Stimulated activated CD8-positive, alpha-beta memory T cell treated with anti-CD3 and anti-CD28 coated beads, Interleukin-4, amount 100 ng/mL, for 48 hours (primary cell): Measurements from ENCODE around the gene NRAP.

Experiments
- DNase-seq: peaks from one replicate; pipeline ENCODE4 v3.0.0-alpha.2; 2020

NRAP gene

DNA sequence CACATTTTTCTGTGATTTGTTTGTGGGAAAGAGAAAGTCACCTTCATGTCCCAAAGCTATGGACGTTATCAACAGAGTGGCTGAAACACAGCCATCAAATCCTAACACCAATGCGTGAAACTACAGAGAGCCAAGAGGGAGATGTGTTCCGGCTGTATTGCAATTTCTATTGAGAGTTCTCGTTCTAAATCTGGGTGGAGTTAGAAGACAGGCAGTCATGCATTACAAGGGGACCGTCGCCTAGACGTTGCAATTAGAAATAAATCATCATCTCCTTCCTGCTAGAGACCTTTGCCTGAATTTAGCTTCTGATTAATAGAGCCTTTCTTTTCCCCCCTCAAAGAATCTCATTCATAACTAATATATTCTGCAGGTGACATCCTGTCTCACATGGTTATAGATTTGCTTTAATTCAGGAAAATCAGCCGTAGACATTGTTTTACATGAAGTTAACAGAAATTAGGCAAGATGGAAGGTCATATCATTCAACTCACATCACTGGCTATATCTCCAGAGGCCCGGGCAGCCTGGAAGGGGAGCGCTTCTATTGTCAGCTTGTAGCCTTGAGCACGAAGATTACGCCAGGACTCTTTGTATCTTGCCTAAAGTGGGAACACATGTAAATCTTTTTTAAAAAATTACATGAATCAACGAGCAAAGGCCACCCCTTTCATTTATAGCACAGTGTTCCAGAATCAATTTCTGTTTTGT is 58.4 kb downstream of the NRAP start:
- DNase-seq: no peak

DNA sequence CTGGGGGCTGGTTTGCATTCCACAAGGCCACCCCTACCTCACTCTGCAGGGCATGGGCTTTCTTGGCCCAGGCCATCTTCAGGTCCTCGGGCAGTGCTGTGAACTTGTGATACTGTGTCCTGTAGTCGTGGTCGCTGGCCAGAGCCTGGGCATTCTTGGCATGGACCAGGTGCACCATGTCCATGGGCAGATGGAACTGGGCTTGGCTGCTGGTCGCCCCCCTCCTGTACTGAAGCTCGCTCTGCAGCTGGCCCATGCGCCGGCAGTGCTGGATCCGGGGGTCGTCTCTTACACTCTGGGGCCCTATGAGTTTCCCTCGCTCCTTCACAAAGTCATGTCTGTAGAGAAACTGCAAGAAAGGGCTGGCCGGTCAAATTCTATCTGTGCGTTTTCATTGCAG is 59.3 kb downstream of the NRAP start:
- no peak for DNase-seq

DNA sequence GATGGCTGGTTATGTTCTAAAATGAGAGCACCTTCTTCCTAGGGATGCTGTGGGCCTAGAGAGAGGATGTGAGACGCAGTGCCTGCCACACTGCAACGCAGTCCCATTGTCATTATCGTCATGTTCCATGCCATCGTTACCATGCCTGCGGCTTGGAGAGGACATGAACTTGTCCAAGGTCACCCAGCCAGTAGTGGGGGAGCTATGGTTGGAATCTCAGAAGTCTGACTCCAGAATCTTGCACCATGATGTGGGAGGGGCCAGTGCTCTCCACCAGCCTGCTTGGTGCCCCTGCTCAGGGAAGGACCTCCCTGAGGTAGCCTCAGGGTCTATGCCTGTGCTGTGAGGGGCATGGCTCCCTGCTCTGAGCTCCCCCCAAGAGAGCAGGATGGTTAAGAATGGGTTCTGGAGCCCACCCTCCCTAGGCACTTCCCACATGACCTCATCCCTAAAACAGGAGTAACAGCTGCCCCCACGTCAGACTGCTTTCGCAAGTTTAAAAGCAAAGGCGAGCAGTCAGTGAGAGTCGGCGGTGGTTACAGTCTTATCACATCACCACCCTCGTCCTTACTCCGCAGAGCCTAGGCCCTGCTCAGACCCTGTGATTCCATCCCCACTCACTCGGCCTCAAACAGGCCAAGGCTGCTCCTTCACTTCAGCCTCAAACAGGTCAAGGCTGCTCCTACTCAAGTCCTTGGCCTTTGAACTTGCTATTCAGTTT is 60.6 kb downstream of the NRAP start:
- no peak for DNase-seq

DNA sequence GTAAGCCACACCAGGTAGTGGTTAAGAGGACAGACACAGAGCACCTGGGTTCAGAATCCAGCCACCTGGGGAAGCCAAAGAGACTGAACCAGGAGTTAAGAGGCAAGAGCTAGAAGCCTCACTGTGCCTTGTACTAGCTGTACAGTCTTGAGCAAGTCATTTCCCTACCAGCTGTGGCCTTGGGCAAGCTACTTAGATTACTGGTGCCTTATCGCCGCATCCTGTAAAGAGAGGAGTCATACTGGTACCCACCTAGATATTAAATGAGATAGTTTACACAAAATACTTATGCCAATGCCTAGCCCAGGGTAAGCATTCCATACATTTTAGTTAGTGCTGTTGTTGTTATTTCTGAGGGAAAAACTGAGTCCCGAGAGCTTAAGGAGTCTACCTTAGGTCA is 63.3 kb downstream of the NRAP start:
- DNase-seq: no peak

DNA sequence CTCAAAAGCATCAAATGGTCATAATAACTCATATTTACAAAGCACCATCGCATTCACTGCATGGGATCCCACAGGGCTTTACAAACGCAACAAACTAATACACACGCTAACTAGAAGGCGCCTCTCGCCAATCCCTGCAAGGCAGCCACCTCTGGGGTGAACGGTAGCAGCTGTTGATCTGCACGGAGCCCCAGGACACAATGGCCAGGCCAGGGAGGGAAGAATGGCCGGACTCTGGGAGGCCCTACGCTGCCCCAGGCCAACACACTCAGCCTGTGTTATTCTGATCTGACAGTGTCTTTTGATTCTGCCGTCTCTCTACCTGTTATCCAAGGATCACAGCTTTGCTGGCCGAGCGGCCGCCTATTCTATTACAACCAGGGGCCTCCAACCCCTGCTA is 69.2 kb downstream of the NRAP start:
- no peak for DNase-seq

DNA sequence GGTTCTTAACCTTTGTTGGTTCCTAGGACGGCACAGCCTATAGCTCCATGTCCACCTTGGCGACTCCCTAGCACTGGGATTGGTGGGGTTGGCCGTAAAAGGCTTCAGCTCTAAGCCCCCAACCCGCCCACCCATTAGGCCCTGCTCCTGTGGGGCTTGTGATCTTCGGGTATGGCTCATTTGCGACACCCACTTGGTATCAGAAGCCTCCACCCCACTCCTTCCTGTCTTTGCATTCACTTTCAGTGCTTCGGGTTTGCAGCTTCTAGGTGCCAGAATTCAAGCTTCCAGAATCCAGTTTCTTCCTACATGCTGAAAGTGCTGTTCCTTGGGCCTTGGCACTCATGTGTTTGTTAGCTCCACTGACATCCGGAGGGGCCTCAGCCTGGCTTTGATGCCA is 71.5 kb downstream of the NRAP start:
- DNase-seq: no peak

DNA sequence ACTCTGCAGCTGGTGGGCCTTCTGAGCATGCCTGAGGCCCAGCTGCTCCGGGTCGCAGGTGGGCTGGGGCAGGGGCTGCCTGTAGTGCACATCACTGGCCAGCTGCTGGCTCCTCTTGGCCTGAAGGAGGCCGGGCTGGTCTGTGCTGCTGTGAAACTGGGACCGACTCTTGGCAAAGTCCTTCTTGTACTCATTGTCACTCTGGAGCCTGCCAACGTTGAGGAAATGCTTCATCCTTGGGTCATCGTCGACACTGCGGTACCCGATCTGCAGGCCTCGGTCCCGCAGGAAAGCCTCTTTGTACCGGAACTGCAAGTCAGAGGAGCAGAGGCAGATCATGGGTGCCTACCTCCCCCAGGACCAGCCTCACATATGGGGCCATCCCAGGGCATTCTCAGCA is 73.3 kb downstream of the NRAP start:
- DNase-seq: no peak

DNA sequence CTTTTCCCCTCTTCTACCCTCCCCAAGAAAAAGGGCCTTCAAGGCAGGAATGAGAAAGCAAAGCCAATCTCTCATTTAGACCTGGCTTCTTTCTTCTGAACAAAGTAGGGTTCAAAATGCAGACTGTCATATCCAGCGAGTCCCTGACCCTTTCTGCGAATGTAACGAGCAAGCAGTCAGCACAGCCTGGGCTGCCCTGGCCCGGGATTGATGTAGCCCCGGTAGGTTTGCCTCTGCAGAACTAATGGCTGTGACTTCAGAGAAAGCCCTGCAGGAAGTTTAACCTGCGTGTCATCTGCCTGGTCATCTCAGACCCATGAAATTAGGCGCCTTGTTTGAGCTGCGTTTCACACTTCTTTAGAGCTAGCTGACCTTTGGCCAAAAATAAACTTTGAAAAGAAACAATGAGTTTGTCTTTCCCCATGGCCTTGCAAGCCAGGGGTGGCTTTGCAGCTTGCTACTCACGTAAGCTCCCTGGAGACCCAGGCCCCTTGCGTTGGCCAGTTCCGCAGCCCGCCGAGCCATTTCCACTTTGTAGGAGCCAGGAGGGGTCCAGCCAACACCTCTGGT is 74.6 kb downstream of the NRAP start:
- no peak for DNase-seq

DNA sequence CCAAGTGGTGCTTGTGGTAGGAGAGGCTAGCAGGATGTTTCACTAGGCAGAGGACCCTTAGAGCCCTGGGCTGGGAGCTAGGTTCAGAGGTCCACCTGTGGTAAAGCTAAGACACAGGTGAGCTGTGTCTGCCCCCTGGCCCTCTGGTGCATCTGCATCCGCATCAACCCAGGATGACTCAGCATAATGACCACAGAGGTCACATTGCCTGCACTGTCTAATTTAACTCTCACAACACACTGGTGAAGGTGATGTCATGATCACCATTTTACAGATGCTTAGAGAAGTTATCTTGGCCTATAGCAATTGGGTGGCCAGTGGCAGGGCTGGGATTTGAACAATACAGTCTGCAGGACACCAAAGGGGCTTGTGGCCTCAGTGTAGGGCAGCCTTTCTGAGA is 77.9 kb downstream of the NRAP start:
- DNase-seq: no peak

DNA sequence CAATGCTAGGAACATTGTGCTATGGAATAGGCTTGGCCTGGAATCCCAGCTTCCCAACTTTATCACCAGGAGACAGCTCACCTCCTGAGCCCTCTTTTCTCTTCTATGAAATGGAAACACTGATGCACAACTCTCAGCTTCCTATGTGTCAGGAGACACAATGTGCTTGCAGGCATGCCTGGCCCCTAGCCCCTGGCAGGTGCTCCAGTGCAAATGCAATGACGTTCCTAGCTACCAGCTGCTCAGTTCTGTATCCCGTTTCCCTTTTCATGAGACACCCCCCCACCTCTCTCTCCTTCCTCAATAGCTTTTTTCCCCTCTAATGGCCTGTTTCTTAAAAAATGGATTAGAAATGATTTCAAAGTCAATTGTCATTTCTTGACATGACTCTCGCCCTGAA is 80.3 kb downstream of the NRAP start:
- no peak for DNase-seq

DNA sequence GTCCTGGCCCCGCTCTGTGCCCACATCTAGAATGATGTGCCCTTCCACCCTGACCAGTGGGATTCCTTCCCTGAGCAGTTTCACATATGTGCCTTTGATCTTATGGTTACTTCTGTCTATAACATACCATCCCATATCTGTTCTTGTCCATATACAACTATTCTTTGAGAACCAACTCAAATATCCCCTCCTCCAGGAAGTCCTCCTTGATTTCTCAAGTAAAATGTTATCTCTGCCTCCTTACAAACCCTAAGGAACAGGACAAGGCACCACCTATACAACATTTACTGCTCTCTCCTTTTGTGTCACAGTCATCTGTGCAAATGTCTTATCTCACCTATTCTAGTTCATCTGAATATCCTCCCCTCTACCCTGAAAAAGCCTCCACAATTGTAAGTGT is 82.7 kb downstream of the NRAP start:
- DNase-seq: no peak

DNA sequence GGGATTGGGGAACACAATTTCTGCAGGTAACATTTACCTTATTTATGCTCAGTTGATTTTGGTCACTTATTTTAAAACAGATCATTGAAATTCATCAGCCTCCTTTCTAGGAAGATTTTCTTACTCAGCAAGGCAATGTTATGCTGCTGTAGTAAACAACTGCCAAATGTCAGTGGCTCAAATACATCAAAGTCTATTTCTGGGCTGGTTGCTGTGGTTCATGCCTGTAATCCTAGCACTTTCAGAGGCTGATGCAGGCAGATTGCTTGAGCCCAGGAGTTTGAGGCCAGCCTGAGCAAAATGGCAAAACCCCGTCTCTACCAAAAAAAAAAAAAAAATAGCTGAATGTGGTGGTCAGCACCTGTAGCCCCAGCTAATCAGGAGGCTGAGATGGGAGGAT is 85.1 kb downstream of the NRAP start:
- DNase-seq: no peak

DNA sequence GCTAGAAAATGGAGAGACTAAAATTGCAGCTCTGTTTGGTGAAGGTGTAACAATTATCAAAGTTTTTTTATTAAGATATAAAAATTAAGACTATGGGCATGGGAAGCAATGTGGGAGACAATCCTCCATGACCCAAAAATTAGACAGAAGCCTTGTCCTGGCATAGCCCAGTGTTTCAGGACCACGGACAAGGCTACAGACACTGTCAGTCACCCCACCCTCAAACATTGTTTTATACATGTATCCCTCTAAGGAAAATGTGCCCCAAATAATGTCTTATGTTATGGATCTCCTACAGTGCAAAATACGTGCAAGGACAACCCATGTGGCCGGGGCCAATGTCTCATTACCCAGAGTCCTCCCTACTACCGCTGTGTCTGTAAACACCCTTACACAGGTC is 87.0 kb downstream of the NRAP start:
- DNase-seq: no peak

DNA sequence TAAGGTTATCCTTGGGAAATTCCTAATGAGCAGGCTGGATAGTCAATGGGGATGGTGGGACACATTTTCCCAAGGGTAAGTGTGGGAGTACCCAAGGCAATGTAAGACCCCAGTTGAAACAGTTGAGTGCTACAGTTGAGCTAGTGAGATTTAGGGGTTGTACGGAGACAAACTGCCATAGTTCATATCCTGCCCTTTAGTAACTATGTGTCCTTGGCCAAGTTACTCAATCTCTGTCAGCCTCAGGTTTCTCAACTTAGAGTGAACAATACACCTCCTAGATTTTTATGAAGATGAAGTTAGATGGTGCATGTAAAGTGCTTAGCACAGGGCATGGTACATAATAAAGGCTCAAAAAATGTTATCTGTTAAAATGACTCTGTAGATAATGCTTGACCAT is 90.5 kb downstream of the NRAP start:
- no peak for DNase-seq

DNA sequence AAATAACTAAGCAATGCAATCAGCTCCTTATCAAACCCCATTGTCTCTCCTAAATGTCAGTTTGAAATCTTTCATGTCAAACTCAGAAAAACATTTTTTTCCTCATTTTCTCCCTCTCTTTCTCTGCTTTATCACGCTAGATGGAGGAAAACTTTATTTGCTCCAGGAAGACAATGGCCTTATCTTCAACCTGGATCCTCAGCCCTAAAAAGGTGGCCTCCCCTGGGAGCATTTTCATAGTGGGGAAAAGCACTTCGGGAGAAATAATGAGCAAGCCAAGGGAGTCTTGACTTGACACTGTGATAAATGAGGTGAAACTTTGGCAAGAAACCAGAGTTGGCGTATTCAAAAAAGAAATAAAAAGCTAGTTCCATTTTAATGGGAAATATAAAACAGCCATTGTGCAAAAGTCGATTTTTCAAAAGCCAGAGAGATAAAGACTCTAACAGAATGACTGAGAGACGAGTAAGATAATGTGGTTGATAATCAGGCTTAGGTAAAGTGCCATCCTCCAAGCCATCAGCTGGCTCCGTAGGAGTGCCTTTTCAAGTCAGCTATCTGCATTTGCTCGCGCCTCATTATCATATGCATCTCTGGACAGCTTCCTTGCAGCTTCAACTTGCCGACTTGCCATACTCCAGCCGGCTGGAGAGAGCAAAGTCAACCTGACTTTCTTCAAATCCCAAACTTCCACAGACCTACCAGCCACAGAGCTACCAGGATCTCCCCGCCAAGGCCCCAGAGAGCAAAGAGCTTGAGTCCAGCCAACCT is 91.1 kb downstream of the NRAP start:
- no peak for DNase-seq

DNA sequence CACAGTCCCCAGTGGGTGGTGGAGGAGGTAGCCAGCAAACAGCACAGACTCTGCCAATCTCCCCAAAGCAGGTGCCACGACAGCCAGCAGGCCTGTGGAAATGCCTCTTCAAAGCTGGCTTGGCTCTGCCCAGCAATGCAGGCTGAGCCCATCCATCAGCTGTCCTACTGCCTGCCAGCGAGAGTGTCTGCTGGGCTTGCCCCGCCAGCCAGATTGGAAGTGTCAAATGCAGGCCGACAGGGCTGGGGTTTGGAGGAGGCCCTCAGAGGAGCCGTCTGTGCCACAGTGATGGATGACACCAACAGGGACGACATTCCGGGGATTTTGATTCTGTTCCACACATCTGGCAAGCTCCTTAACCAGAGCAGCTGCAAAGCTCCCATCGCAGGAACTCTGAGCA is 94.3 kb downstream of the NRAP start:
- DNase-seq: no peak

DNA sequence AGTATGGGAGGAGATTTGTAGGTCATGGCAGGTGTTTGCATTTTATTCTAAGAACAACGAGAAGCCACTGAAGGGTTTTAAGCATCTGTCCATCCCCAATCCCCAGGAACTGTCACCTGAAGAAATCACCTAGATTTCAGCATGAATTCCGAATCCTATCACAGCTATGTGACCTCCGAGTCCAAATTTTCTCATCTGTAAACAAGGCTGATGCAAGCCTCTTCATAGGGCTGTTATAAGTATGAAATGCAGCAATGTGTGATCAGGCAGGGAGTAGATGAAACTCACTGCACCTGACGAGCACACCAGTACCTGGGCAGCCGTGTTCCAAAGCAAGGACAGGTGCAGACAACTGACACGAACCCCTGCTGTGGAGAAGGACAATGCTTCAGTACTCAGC is 97.0 kb downstream of the NRAP start:
- no peak for DNase-seq

DNA sequence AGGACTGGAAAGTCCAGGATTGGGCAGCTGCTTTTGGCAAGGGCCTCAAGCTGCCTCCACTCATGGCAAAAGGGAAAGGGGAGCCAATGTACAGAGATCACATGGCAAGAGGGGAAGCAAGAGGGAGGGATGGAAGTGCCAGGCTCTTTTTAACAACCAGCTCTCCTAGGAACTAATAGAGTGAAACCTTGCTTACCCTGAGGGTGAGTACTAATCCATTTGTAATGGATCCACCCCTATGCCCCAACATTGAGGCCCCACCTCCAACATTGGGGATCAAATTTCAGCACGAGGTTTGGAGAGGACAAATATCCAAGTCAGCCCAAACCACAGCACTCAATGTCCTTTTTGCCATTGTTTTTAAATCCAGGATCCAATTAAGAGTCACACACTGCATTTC is 98.5 kb downstream of the NRAP start:
- DNase-seq: no peak

DNA sequence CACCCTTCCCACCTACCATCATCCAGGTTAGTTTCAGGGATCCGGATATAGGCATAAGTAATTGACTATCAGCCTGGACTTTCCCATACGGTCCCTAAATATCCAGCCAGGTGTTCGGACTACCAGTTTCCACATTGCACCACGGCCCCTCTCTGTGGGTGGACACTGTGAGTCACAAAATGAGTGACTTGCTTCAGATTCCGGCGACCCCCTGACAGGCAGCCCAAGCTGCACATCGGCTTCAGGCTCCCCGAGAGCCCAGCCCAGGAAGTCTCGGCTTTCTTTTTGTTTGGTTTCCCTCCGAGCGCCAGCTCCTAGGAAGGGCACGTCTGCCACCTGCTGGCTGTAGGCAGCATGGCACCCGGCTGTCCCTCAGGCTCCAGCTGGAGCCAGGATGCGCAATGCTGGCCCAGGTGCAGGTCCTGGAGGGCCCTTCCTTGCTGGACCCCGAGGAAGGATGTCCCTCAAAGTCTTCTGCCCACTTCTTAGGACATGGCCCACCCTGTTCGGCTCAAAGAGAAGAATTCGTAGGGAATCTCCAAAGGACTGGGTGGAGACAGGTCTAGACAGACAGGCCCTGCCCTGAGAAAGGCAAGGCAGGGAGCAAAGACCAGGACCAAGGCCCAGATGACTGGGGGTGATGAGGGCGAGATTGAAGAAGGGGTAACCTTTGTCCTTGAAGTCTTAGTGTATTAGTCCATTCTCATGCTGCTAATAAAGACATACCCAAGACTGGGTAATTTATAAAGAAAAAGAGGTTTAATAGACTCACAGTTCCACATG is 100.3 kb downstream of the NRAP start:
- peak; percentile 86 for DNase-seq

DNA sequence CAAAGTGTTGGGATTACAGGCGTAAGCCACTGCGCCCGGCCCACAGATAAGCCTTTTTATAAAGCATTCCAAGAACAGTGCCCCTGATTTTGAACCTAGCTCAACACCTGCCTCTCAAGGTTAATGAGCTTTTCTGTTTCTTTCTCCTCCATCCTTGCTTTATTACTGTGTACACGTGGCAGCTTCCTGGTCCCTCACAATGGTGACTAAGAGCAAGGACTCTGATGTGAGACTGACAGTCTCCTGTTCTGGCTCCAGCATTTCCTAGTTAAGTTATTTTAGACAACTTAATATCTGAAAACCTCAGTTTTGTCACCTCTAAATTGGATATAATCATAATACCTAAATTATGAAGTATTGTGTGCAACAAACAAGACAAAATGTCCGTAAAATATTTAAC is 101.1 kb downstream of the NRAP start:
- no peak for DNase-seq

DNA sequence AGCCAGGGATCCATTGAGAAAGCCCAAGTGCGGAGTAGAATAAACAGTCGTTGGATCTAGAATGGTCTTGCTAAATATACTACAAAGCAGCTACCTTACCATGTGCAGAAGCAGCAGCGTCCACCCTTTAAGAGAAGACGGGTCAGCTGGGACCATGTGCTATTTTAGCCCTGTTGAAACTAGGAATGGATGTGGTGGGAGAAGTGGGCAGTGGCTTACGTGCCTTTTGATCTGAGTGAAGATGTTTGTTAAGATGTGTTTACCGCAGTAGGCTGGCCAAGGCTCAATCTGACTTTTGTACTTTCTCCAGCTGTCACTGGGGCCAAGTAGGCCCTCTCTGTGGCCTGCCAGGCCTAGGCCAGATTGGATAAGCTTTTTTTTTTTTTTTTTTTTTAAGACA is 101.8 kb downstream of the NRAP start:
- DNase-seq: no peak

DNA sequence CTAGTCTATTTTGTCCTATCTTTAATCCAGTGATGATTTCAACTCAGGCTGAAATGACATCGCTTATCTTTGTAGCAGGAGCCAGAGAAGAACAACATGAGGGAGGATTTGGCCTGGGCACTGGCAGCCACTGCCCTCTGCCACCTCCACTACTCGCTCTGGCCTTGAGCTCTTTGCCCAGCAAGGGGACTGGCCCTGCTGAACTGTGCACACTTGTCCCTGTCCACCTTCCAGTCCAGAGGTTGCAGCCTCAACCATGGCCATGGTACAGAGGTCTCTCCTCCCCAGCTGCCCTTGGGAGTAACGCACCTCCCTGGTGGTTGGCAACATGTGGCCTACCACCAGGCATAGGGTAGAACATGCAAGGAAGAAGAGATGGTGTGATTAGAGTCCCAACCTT is 102.6 kb downstream of the NRAP start:
- DNase-seq: no peak

DNA sequence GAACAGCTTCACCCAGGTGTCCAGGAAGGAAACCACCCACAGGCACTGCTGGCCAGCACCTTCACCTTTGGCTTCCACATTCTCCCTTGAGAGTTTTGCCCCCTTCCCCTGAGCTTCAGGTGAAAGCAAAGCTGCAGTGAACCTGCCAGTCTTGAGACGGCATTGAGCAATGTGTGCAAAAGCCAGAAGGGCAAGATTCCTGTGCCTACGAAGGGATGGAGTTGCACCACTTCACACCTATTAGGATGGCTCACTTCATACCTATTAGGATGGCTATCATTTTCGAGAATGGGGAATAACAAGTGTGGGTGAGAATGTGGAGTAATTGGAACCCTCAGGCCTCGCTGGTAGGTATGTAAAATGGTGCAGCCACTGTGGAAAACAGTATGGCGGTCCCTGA is 103.8 kb downstream of the NRAP start:
- no peak for DNase-seq
